Activated T-helper 17 cell treated with anti-CD3 and anti-CD28 coated beads, Interleukin-2, amount 50 U/mL, for 72 hours (primary cell): Measurements from ENCODE around the gene CNTROB. TPM values are rescaled to one million over a fixed set of nuclear protein-coding genes. Genes with fewer than 3 reads are reported as not detected.

ENCODE experiments used
- ATAC-seq: fragments of 150-1000 bp; cut with Tn5 transposase; replicated peaks from 2 replicates; pipeline ENCODE4 v1.10.0; 2021; ENCODE audit warnings: mild to moderate bottlenecking, moderate library complexity
- H3K27ac Mint-ChIP-seq: one replicate; pipeline ENCODE4 v1.8.0; 2022; ENCODE audit warnings: mixed read lengths
- H3K27me3 Mint-ChIP-seq: one replicate; pipeline ENCODE4 v1.8.0; 2022; ENCODE audit warnings: mixed read lengths
- H3K36me3 Mint-ChIP-seq: one replicate; pipeline ENCODE4 v1.8.0; 2022; ENCODE audit warnings: low read depth, mild to moderate bottlenecking, mixed read lengths
- H3K4me1 Mint-ChIP-seq: one replicate; pipeline ENCODE4 v1.8.0; 2022; ENCODE audit warnings: mixed read lengths
- H3K4me3 Mint-ChIP-seq: one replicate; pipeline ENCODE4 v1.8.0; 2022; ENCODE audit warnings: mild to moderate bottlenecking, mixed read lengths
- H3K9me3 Mint-ChIP-seq: one replicate; pipeline ENCODE4 v1.8.0; 2022; ENCODE audit warnings: mixed read lengths
- total RNA-seq, 2 donors: library from RNA; stranded (reverse); gene quantifications; one replicate each; pipeline ENCODE4 v1.2.3, GENCODE V29; 2022

The CNTROB gene
- total RNA-seq, 2 donors from 2014 or later, result 74.0 to 152 TPM

GRCh38 chr17:7894226-7894625 is 37.8 kb upstream of the CNTROB start:
- peak overlapping the region; percentile 39 for H3K27ac Mint-ChIP-seq
- no peaks in the 10 kb centered on the region for H3K36me3 Mint-ChIP-seq
- no peak for ATAC-seq
- H3K4me3 Mint-ChIP-seq, result no peak overlapping the region
- H3K9me3 Mint-ChIP-seq, result no peaks in the 10 kb centered on the region
- H3K27me3 Mint-ChIP-seq, result no peaks in the 10 kb centered on the region
- H3K4me1 Mint-ChIP-seq, result peaks cover 26% of the 10 kb centered on the region

GRCh38 chr17:7894866-7895265 is 37.1 kb upstream of the CNTROB start:
- no peaks in the 10 kb centered on the region for H3K9me3 Mint-ChIP-seq
- no peaks in the 10 kb centered on the region for H3K36me3 Mint-ChIP-seq
- peak overlapping the region; percentile 39 for H3K27ac Mint-ChIP-seq
- peaks cover 27% of the 10 kb centered on the region for H3K4me1 Mint-ChIP-seq
- no peak overlapping the region for H3K4me3 Mint-ChIP-seq
- H3K27me3 Mint-ChIP-seq, result no peaks in the 10 kb centered on the region
- no peak for ATAC-seq

GRCh38 chr17:7897090-7897489 is 34.9 kb upstream of the CNTROB start:
- peak overlapping the region; percentile 83 for H3K27ac Mint-ChIP-seq
- ATAC-seq, result peak; percentile 50
- H3K4me1 Mint-ChIP-seq, result peaks cover 22% of the 10 kb centered on the region
- H3K4me3 Mint-ChIP-seq, result peak overlapping the region; percentile 50
- H3K36me3 Mint-ChIP-seq, result no peaks in the 10 kb centered on the region
- H3K9me3 Mint-ChIP-seq, result no peaks in the 10 kb centered on the region
- H3K27me3 Mint-ChIP-seq, result no peaks in the 10 kb centered on the region

- peak overlapping the region; percentile 50 for H3K4me3 Mint-ChIP-seq
- H3K27me3 Mint-ChIP-seq, result no peaks in the 10 kb centered on the region
- no peaks in the 10 kb centered on the region for H3K36me3 Mint-ChIP-seq
- peak; percentile 96 for ATAC-seq
- peak overlapping the region; percentile 83 for H3K27ac Mint-ChIP-seq
- H3K4me1 Mint-ChIP-seq, result peaks cover 22% of the 10 kb centered on the region
- H3K9me3 Mint-ChIP-seq, result no peaks in the 10 kb centered on the region
These were observed 34.2 kb upstream of the CNTROB start for GRCh38 chr17:7897773-7898172.

- Mint-ChIP-seq H3K27me3 (no peaks in the 10 kb centered on the region), H3K4me3 (no peak overlapping the region), H3K4me1 (peaks cover 4% of the 10 kb centered on the region), H3K36me3 (no peaks in the 10 kb centered on the region), H3K9me3 (no peaks in the 10 kb centered on the region), H3K27ac (peak overlapping the region; percentile 68)
- ATAC-seq, result no peak
These were observed 28.6 kb upstream of the CNTROB start for GRCh38 chr17:7903154-7904103.

GRCh38 chr17:7909089-7909488 is 22.9 kb upstream of the CNTROB start:
- Mint-ChIP-seq H3K36me3 (peaks cover 16% of the 10 kb centered on the region), H3K4me1 (peaks cover 10% of the 10 kb centered on the region), H3K9me3 (no peaks in the 10 kb centered on the region)

GRCh38 chr17:7910281-7910680 is 21.7 kb upstream of the CNTROB start:
- Mint-ChIP-seq H3K27me3 (no peaks in the 10 kb centered on the region), H3K9me3 (no peaks in the 10 kb centered on the region), H3K36me3 (peaks cover 28% of the 10 kb centered on the region), H3K4me1 (peaks cover 10% of the 10 kb centered on the region), H3K4me3 (no peak overlapping the region), H3K27ac (peak overlapping the region; percentile 84)
- ATAC-seq, result no peak

More at GRCh38 chr17:7909089-7909488, 22.9 kb upstream of the CNTROB start:
- Mint-ChIP-seq H3K27me3 (no peaks in the 10 kb centered on the region), H3K27ac (peak overlapping the region; percentile 84), H3K4me3 (no peak overlapping the region)
- no peak for ATAC-seq

GRCh38 chr17:7910711-7911110 is 21.3 kb upstream of the CNTROB start:
- Mint-ChIP-seq H3K4me1 (peaks cover 10% of the 10 kb centered on the region), H3K27me3 (no peaks in the 10 kb centered on the region), H3K4me3 (no peak overlapping the region), H3K9me3 (no peaks in the 10 kb centered on the region), H3K27ac (peak overlapping the region; percentile 84), H3K36me3 (peaks cover 32% of the 10 kb centered on the region)
- no peak for ATAC-seq

GRCh38 chr17:7911116-7911515 is 20.9 kb upstream of the CNTROB start:
- Mint-ChIP-seq H3K4me3 (no peak overlapping the region), H3K27ac (peak overlapping the region; percentile 10), H3K36me3 (peaks cover 32% of the 10 kb centered on the region), H3K9me3 (no peaks in the 10 kb centered on the region), H3K4me1 (peaks cover 10% of the 10 kb centered on the region), H3K27me3 (no peaks in the 10 kb centered on the region)
- no peak for ATAC-seq

GRCh38 chr17:7912927-7913524 is 19.0 kb upstream of the CNTROB start:
- peak overlapping the region; percentile 97 for H3K4me3 Mint-ChIP-seq

GRCh38 chr17:7915179-7915610 is 16.8 kb upstream of the CNTROB start:
- Mint-ChIP-seq H3K4me1 (peaks cover 10% of the 10 kb centered on the region), H3K27me3 (no peaks in the 10 kb centered on the region), H3K9me3 (no peaks in the 10 kb centered on the region), H3K36me3 (peaks cover 38% of the 10 kb centered on the region), H3K4me3 (peak overlapping the region; percentile 97), H3K27ac (peak overlapping the region; percentile 93)
- peak; percentile 57 for ATAC-seq

More at GRCh38 chr17:7912927-7913524, 19.0 kb upstream of the CNTROB start:
- peak overlapping the region; percentile 72 for H3K27ac Mint-ChIP-seq
- peaks cover 15% of the 10 kb centered on the region for H3K4me1 Mint-ChIP-seq
- peak; percentile 38 for ATAC-seq
- H3K36me3 Mint-ChIP-seq, result peaks cover 38% of the 10 kb centered on the region
- no peaks in the 10 kb centered on the region for H3K9me3 Mint-ChIP-seq
- no peaks in the 10 kb centered on the region for H3K27me3 Mint-ChIP-seq

- peak; percentile 85 for ATAC-seq
- Mint-ChIP-seq H3K27me3 (no peaks in the 10 kb centered on the region), H3K27ac (peak within 1 kb of the TSS; percentile 93), H3K4me1 (peaks cover 10% of the 10 kb centered on the region), H3K36me3 (peaks cover 38% of the 10 kb centered on the region), H3K4me3 (peak within 1 kb of the TSS; percentile 97), H3K9me3 (no peaks in the 10 kb centered on the region)
These were observed 16.2 kb upstream of the CNTROB start, which contains the start of gene RNF227 for GRCh38 chr17:7915611-7916384. RNF227 (minus strand) TSS chr17:7916289; CDS start chr17:7916195, 94 bp downstream.

GRCh38 chr17:7916385-7916682 is 15.7 kb upstream of the CNTROB start:
- H3K9me3 Mint-ChIP-seq, result no peaks in the 10 kb centered on the region
- H3K36me3 Mint-ChIP-seq, result peaks cover 38% of the 10 kb centered on the region
- H3K27me3 Mint-ChIP-seq, result no peaks in the 10 kb centered on the region
- H3K4me3 Mint-ChIP-seq, result peak overlapping the region; percentile 97
- H3K4me1 Mint-ChIP-seq, result peaks cover 10% of the 10 kb centered on the region
- no peak for ATAC-seq
- peak overlapping the region; percentile 83 for H3K27ac Mint-ChIP-seq

- peak overlapping the region; percentile 97 for H3K4me3 Mint-ChIP-seq
- peaks cover 14% of the 10 kb centered on the region for H3K4me1 Mint-ChIP-seq
- H3K27me3 Mint-ChIP-seq, result no peaks in the 10 kb centered on the region
- peak overlapping the region; percentile 83 for H3K27ac Mint-ChIP-seq
- H3K36me3 Mint-ChIP-seq, result peaks cover 35% of the 10 kb centered on the region
- ATAC-seq, result no peak
- H3K9me3 Mint-ChIP-seq, result no peaks in the 10 kb centered on the region
These were observed 15.2 kb upstream of the CNTROB start for GRCh38 chr17:7916808-7917207.
